GM12801 (cell line): ENCODE results near the gene CCT3.

Source experiments
- CTCF ChIP-seq: IDR thresholded peaks from one replicate; pipeline ENCODE4 v1.5.1; 2011; ENCODE audit warnings: control low read depth; ENCODE audit not compliant: insufficient read length; ENCODE audit errors: extremely low read depth

The CCT3 gene

GRCh38 chr1:156286061-156286460 lies 52.0 kb downstream of the CCT3 start:
- TF ChIP-seq CTCF: no peak

- no peak for TF ChIP-seq CTCF
Measured at GRCh38 chr1:156285437-156285836, 52.7 kb downstream of the CCT3 start.

GRCh38 chr1:156284757-156285156 lies 53.3 kb downstream of the CCT3 start:
- TF ChIP-seq CTCF: no peak

- TF ChIP-seq CTCF: no peak
Measured at GRCh38 chr1:156284112-156284511, 54.0 kb downstream of the CCT3 start, which contains the start of gene TMEM79. TSS of gene TMEM79 (plus strand) at chr1:156284325. CDS start at chr1:156285227, 902 bp downstream.

- no peak for TF ChIP-seq CTCF
Measured at GRCh38 chr1:156283521-156283920, 54.6 kb downstream of the CCT3 start.

- no peak for TF ChIP-seq CTCF
Measured at GRCh38 chr1:156282479-156283222, 55.4 kb downstream of the CCT3 start, which contains the start of gene SMG5. TSS of gene SMG5 (minus strand) at chr1:156282825. CDS start at chr1:156282680, 145 bp downstream.

- TF ChIP-seq CTCF: no peak
Measured at GRCh38 chr1:156281693-156282478, 56.2 kb downstream of the CCT3 start.
